Activated T-cell treated with anti-CD3 and anti-CD28 coated beads, Interleukin-2, amount 50 U/mL, for 48 hours (primary cell): ENCODE results near the gene SPDYE4.
"Not testable (repeated sequence)": the region's sequence is repeated elsewhere in the genome, so short reads cannot be mapped to it uniquely, and the experiment has no call there.

Source experiments
- DNase-seq, 2 experiments: peaks; one replicate each; pipeline ENCODE4 v3.0.0-alpha.2; 2020

SPDYE4 gene

GRCh38 chr17:8758137-8758596 is at the start of gene SPDYE4:
TSS of gene SPDYE4 (minus strand) at chr17:8758546. CDS start at chr17:8758382, 164 bp downstream.
- no peak for DNase-seq

- no peak for DNase-seq
Measured at GRCh38 chr17:8806926-8807550, 48.7 kb upstream of the SPDYE4 start.

GRCh38 chr17:8806253-8806925 is 48.0 kb upstream of the SPDYE4 start:
- no peak for DNase-seq

GRCh38 chr17:8805396-8805795 is 47.0 kb upstream of the SPDYE4 start:
- not testable (repeated sequence) for DNase-seq

- DNase-seq, result no peak
Measured at GRCh38 chr17:8803531-8804420, 45.4 kb upstream of the SPDYE4 start.

- no peak for DNase-seq
Measured at GRCh38 chr17:8801135-8801840, 42.9 kb upstream of the SPDYE4 start.

- no peak for DNase-seq
Measured at GRCh38 chr17:8800656-8801055, 42.3 kb upstream of the SPDYE4 start.

GRCh38 chr17:8799570-8800212 is 41.3 kb upstream of the SPDYE4 start:
- no peak for DNase-seq

GRCh38 chr17:8798846-8799569 is 40.7 kb upstream of the SPDYE4 start, which contains the start of gene MFSD6L:
TSS of gene MFSD6L (minus strand) at chr17:8799365. CDS start at chr17:8799120, 245 bp downstream.
- no peak for DNase-seq

GRCh38 chr17:8798176-8798845 is 40.0 kb upstream of the SPDYE4 start:
- DNase-seq, result no peak

- DNase-seq, result no peak
Measured at GRCh38 chr17:8797621-8798175, 39.4 kb upstream of the SPDYE4 start.

- DNase-seq, result no peak
Measured at GRCh38 chr17:8794636-8795035, 36.3 kb upstream of the SPDYE4 start.

- no peak for DNase-seq
Measured at GRCh38 chr17:8793649-8794048, 35.3 kb upstream of the SPDYE4 start.

- no peak for DNase-seq
Measured at GRCh38 chr17:8792646-8793045, 34.3 kb upstream of the SPDYE4 start.

GRCh38 chr17:8791910-8792270 is 33.5 kb upstream of the SPDYE4 start:
- no peak for DNase-seq

- DNase-seq, result no peak
Measured at GRCh38 chr17:8791248-8791909, 33.0 kb upstream of the SPDYE4 start.

GRCh38 chr17:8789743-8790142 is 31.4 kb upstream of the SPDYE4 start:
- DNase-seq, result no peak

- no peak for DNase-seq
Measured at GRCh38 chr17:8788998-8789397, 30.7 kb upstream of the SPDYE4 start.

GRCh38 chr17:8785547-8786413 is 27.4 kb upstream of the SPDYE4 start:
- DNase-seq, result peak; percentile 81 to 85
